SK-N-SH (cell line): ENCODE results near the gene PNMA3.

Source experiments
- EP300 ChIP-seq, 2 experiments: IDR thresholded peaks; 2 replicates each; pipeline versions ENCODE4 v1.4.0 to v1.6.1; 2012; ENCODE audit warnings: borderline replicate concordance in 1 of 2, low read depth in 1 of 2, low read length in 1 of 2
- EZH2phosphoT487 ChIP-seq: fragments of 200-600 bp; sonication (generic); IDR thresholded peaks from 2 replicates; pipeline ENCODE4 v1.6.1; 2017; ENCODE audit warnings: low read depth, mixed run types, mild to moderate bottlenecking, antibody characterized with exemption, moderate library complexity, borderline replicate concordance
- SMC3 ChIP-seq: IDR thresholded peaks from 2 replicates; pipeline ENCODE4 v1.6.1; 2012; ENCODE audit warnings: low read depth, low read length, improper control_type of control experiment
- TF ChIP-seq, protein P1 (sequence below): IDR thresholded peaks from 2 replicates; pipeline ENCODE4 v1.4.0; 2012; ENCODE audit warnings: low read depth
- TF ChIP-seq, protein P2 (sequence below): fragments of 200-600 bp; sonication (generic); IDR thresholded peaks from 2 replicates; pipeline ENCODE4 v1.6.1; 2017; ENCODE audit warnings: antibody characterized with exemption, mild to moderate bottlenecking, moderate library complexity

DNA sequence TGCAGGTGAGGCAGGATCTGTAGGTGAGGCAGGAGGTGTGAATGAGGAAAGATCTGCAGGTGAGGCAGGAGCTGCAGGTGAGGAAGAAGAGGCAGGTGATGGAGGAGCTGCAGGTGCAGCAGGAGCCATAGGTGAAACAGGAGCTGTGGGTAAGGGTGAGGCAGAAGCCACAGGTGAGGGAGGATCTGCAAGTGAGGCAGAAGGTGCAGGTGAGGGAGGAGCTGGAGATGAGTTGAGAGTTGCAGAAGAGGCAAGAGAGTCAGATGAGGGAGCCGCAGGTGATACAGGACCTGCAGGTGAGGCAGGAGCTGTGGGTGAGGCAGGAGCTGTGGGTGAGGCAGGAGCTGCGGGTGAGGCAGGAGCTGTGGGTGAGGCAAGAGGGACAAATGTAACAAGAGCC lies 27.1 kb upstream of the PNMA3 start:
- TF ChIP-seq EP300 (IDR thresholded peaks at IDR 0.05; ENCODE audit: borderline replicate concordance in 1 of 2, low read depth in 1 of 2, low read length in 1 of 2) = no peak
- TF ChIP-seq SMC3 = no peak
- TF ChIP-seq, protein P1, sequence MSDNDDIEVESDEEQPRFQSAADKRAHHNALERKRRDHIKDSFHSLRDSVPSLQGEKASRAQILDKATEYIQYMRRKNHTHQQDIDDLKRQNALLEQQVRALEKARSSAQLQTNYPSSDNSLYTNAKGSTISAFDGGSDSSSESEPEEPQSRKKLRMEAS = no peak
- TF ChIP-seq, protein P2, sequence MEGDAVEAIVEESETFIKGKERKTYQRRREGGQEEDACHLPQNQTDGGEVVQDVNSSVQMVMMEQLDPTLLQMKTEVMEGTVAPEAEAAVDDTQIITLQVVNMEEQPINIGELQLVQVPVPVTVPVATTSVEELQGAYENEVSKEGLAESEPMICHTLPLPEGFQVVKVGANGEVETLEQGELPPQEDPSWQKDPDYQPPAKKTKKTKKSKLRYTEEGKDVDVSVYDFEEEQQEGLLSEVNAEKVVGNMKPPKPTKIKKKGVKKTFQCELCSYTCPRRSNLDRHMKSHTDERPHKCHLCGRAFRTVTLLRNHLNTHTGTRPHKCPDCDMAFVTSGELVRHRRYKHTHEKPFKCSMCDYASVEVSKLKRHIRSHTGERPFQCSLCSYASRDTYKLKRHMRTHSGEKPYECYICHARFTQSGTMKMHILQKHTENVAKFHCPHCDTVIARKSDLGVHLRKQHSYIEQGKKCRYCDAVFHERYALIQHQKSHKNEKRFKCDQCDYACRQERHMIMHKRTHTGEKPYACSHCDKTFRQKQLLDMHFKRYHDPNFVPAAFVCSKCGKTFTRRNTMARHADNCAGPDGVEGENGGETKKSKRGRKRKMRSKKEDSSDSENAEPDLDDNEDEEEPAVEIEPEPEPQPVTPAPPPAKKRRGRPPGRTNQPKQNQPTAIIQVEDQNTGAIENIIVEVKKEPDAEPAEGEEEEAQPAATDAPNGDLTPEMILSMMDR = no peak
- no peak for TF ChIP-seq EZH2phosphoT487
